OCI-LY7 (cell line): Measurements from ENCODE around the gene NAA40. TPM values are rescaled to one million over a fixed set of nuclear protein-coding genes. Genes with fewer than 3 reads are reported as not detected.

ENCODE experiments used
- BruUV-seq: library from RNA; stranded (reverse); fragments of 400-500 nt; replicated peaks from 2 replicates; lab custom pipeline; 2021; lab: Mats Ljungman, UMichigan
- CTCF ChIA-PET: fragments of 300-600 bp; sonication (Branson Sonifier 250); formaldehyde crosslinking; loops from one replicate; lab custom pipeline; 2022; ENCODE audit warnings: antibody characterized with exemption; ENCODE audit not compliant: unreplicated experiment; lab: Charles Lee
- POLR2A ChIA-PET: fragments of 300-600 bp; sonication (Branson Sonifier 250); formaldehyde crosslinking; loops from one replicate; lab custom pipeline; 2022; ENCODE audit warnings: antibody characterized with exemption; lab: Charles Lee
- DNase-seq: peaks from one replicate; pipeline ENCODE4 v3.0.0-alpha.2; 2015; ENCODE audit warnings: low spot score
- H2AFZ ChIP-seq: fragments of 200-600 bp; sonication (generic), shearing (Covaris generic); 2 replicates; pipeline ENCODE4 v1.6.1; 2014; ENCODE audit warnings: mild to moderate bottlenecking, antibody characterized with exemption, low read length, moderate library complexity
- H3K27ac ChIP-seq: fragments of 200-600 bp; sonication (generic); 2 replicates; pipeline ENCODE4 v1.5.1; 2014; ENCODE audit warnings: mixed run types, low read depth, mild to moderate bottlenecking, moderate library complexity, low read length, inconsistent platforms; ENCODE audit not compliant: poor library complexity, severe bottlenecking
- H3K36me3 ChIP-seq: fragments of 200-600 bp; sonication (generic); 2 replicates; pipeline ENCODE4 v1.6.1; 2014; ENCODE audit warnings: mild to moderate bottlenecking, antibody characterized with exemption, low read length, moderate library complexity, mixed read lengths; ENCODE audit not compliant: insufficient read depth
- H3K4me1 ChIP-seq: fragments of 200-600 bp; sonication (generic); 2 replicates; pipeline ENCODE4 v1.5.1; 2014; ENCODE audit warnings: mild to moderate bottlenecking, low read length; ENCODE audit not compliant: insufficient read depth, poor library complexity, severe bottlenecking
- H3K4me2 ChIP-seq: fragments of 200-600 bp; sonication (generic); 2 replicates; pipeline ENCODE4 v1.6.1; 2014; ENCODE audit warnings: mild to moderate bottlenecking, low read length
- H3K4me3 ChIP-seq: fragments of 200-600 bp; sonication (generic); 2 replicates; pipeline ENCODE4 v1.5.1; 2014; ENCODE audit warnings: mild to moderate bottlenecking, low read depth, low read length; ENCODE audit not compliant: poor library complexity, severe bottlenecking
- H3K79me2 ChIP-seq: fragments of 200-600 bp; sonication (generic); 2 replicates; pipeline ENCODE4 v1.6.1; 2016; ENCODE audit warnings: low read depth, mild to moderate bottlenecking, low read length, moderate library complexity, mixed read lengths; ENCODE audit not compliant: insufficient read depth
- H3K9me2 ChIP-seq: fragments of 200-600 bp; sonication (generic); 2 replicates; pipeline ENCODE4 v1.6.1; 2016; ENCODE audit warnings: mild to moderate bottlenecking, low read length, mixed read lengths; ENCODE audit not compliant: insufficient read depth
- H3K9me3 ChIP-seq: fragments of 200-600 bp; sonication (generic); 2 replicates; pipeline ENCODE4 v1.6.1; 2014; ENCODE audit warnings: mild to moderate bottlenecking, mixed run types, low read length, mixed read lengths
- H4K20me1 ChIP-seq: fragments of 200-600 bp; sonication (generic); 2 replicates; pipeline ENCODE4 v1.6.1; 2014; ENCODE audit warnings: mild to moderate bottlenecking, antibody characterized with exemption, low read length, moderate library complexity, mixed read lengths; ENCODE audit not compliant: insufficient read depth
- EZH2phosphoT487 ChIP-seq: fragments of 200-600 bp; sonication (generic); IDR thresholded peaks from 2 replicates; pipeline ENCODE4 v1.6.1; 2018; ENCODE audit warnings: low read depth, borderline replicate concordance, mild to moderate bottlenecking, mixed run types, antibody characterized with exemption, low read length, moderate library complexity, mixed read lengths
- intact Hi-C: fragments of 100-400 bp; cut with micrococcal nuclease; formaldehyde crosslinking; loops from one replicate; pipeline ENCODE4 v1.10.0; 2022; ENCODE audit not compliant: unreplicated experiment
- total RNA-seq, 2 experiments: library from RNA; depleted of rRNA in 1 of 2; stranded (reverse); fragments of >200 nt in 1 of 2; shearing (Covaris generic) in 1 of 2; gene quantifications; 2 replicates each; pipeline ENCODE4 v1.2.3, GENCODE V29; 2014 to 2022
- TF ChIP-seq, protein P1 (sequence below): fragments of 200-600 bp; sonication (generic); conservative IDR thresholded peaks from 2 replicates; pipeline ENCODE4 v1.5.1; 2014; ENCODE audit warnings: mild to moderate bottlenecking, antibody characterized with exemption, low read length, moderate library complexity, mixed read lengths

NAA40 gene
- total RNA-seq, 2 experiments from 2014 or later, result 24.5 to 45.5 TPM

DNA sequence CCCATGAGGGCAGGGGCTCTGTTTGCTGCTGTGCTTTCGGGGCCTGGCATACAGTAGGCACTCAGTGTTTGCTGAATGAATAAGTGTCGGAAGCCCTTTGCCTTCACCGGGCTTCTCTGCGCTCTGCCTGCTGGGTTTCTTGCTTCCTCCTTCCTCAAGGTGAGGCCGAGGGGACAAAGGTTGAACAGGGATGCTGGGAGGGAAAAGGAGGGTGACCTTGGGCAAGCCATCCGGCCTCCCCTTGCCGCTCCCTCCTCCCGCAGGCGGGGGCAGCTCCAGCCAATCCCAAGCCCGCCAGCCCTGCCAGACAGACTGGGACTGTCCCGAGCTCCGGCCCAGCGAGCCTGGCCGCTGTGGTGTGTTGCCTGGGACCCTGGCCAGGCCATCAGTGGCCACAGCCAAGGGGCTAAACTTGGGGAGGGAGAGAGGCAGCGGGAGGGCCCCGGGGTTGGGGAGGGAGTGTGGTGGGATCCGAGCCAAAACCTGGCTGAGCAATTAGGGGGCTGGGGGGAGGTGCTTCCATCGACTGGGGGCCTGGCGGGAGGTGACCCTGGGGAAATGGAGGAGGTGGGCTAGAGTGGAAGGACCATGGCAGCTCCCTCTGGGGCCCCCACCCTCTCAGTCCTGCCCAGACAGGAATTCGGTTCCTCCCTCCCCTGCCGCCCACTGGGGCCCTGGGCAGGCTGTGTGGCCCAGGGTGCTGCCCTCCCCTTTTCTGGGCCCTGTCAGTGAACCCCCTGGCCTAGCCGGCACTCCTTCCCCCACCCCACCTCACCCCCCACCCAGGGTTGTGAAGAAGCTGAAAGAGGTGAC lies 18.5 kb upstream of the NAA40 start:
- H3K36me3 ChIP-seq, result no peaks in the 10 kb centered on the region
- peaks cover 32% of the 10 kb centered on the region for H3K4me1 ChIP-seq
- H3K9me3 ChIP-seq, result no peaks in the 10 kb centered on the region
- H2AFZ ChIP-seq, result no peak overlapping the region
- H4K20me1 ChIP-seq, result no peaks in the 10 kb centered on the region
- intact Hi-C loops, result no loop called here
- POLR2A ChIA-PET, result interaction anchor here (0.6 kb wide), 2 partner anchors 17 to 94 kb away, joined by 4 to 5 read pairs; no protein-coding TSS in a partner anchor
- no peaks in the 10 kb centered on the region for H3K79me2 ChIP-seq
- H3K4me3 ChIP-seq, result no peak overlapping the region
- no peak for TF ChIP-seq EZH2phosphoT487
- TF ChIP-seq, protein P1, sequence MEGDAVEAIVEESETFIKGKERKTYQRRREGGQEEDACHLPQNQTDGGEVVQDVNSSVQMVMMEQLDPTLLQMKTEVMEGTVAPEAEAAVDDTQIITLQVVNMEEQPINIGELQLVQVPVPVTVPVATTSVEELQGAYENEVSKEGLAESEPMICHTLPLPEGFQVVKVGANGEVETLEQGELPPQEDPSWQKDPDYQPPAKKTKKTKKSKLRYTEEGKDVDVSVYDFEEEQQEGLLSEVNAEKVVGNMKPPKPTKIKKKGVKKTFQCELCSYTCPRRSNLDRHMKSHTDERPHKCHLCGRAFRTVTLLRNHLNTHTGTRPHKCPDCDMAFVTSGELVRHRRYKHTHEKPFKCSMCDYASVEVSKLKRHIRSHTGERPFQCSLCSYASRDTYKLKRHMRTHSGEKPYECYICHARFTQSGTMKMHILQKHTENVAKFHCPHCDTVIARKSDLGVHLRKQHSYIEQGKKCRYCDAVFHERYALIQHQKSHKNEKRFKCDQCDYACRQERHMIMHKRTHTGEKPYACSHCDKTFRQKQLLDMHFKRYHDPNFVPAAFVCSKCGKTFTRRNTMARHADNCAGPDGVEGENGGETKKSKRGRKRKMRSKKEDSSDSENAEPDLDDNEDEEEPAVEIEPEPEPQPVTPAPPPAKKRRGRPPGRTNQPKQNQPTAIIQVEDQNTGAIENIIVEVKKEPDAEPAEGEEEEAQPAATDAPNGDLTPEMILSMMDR, result no peak
- no peak for DNase-seq
- CTCF ChIA-PET, result interaction anchor here (0.6 to 1.1 kb wide), 4 partner anchors 23 to 442 kb away, joined by 3 to 8 read pairs (median 5); partner anchors contain the start of gene MARK2
- H3K9me2 ChIP-seq, result no peaks in the 10 kb centered on the region
- no peak overlapping the region for H3K27ac ChIP-seq
- H3K4me2 ChIP-seq, result no peak overlapping the region
- no TSS peak for BruUV-seq

DNA sequence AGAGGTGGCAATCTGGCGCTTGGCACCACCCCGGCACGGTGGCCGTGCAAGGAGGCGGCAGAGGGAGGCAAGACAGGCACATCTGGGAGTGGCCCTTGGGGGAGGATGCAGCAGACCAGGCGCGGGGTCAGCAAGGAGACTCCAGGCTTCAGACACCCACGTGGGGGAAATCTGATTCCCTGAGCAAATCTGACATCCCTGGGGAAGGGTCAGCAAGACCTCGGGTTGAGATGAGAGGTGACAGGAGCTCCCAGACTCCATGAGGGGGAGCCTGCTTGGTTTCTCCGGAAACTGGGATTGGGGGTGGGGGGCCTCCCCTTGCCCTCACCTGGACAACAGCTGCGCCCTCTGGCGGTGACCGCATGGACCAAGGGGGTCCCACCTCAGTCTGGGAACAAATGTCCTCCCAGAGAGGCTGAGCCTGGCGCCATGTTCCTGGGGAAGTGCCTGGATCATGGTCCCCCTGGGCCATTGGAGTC lies 17.8 kb upstream of the NAA40 start:
- Histone ChIP-seq H3K9me3 (no peaks in the 10 kb centered on the region), H3K36me3 (no peaks in the 10 kb centered on the region), H3K4me2 (no peak overlapping the region), H3K79me2 (no peaks in the 10 kb centered on the region), H4K20me1 (no peaks in the 10 kb centered on the region), H3K9me2 (no peaks in the 10 kb centered on the region), H2AFZ (no peak overlapping the region), H3K4me1 (peaks cover 29% of the 10 kb centered on the region), H3K4me3 (no peak overlapping the region), H3K27ac (no peak overlapping the region)
- BruUV-seq, result no TSS peak
- ChIA-PET POLR2A (interaction anchor here (0.6 kb wide), 2 partner anchors 17 to 95 kb away, joined by 4 to 5 read pairs; no protein-coding TSS in a partner anchor), CTCF (interaction anchor here (0.6 kb wide), 3 partner anchors 23 to 443 kb away, joined by 3 to 8 read pairs (median 6); no protein-coding TSS in a partner anchor)
- intact Hi-C loops, result no loop called here
- DNase-seq, result peak; percentile 51
- TF ChIP-seq EZH2phosphoT487, result no peak
- TF ChIP-seq, protein P1, result peak; percentile 79

DNA sequence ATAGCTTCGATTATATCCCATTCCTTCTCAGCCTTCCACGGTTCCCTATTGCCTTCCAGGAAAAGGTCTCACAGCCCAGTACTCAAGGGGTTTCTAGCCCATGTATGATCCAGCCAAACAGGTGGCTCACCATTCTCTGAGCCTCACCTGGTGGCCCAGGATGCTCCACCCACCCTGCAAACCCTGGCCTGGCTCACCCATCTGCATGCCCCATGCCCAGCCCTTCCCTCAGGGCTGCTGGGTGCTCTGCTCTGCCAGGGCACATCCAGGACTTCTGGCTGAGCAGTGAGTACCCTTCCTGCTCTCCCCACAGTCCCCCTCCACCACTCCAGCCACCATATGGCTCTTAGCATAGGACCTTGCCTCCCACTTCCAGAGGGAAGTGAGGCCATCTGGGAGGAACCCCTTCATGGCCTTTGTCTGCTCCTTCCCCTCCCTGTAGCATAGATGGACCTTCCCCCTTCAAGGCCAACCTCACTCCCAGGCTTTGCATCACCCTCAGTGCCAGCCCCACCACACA lies 16.1 kb upstream of the NAA40 start:
- H3K36me3 ChIP-seq, result no peaks in the 10 kb centered on the region
- no TSS peak for BruUV-seq
- H3K27ac ChIP-seq, result no peak overlapping the region
- no peak overlapping the region for H3K4me2 ChIP-seq
- H3K9me2 ChIP-seq, result no peaks in the 10 kb centered on the region
- no peaks in the 10 kb centered on the region for H3K79me2 ChIP-seq
- no peaks in the 10 kb centered on the region for H3K9me3 ChIP-seq
- no peak overlapping the region for H2AFZ ChIP-seq
- no peaks in the 10 kb centered on the region for H4K20me1 ChIP-seq
- no peak overlapping the region for H3K4me3 ChIP-seq
- intact Hi-C loops, result no loop called here
- H3K4me1 ChIP-seq, result peaks cover 16% of the 10 kb centered on the region
- DNase-seq, result no peak
- no peak for TF ChIP-seq EZH2phosphoT487
- TF ChIP-seq, protein P1, result no peak
- POLR2A ChIA-PET, result no interaction called here
- CTCF ChIA-PET, result no interaction called here
